Measurements from ENCODE around the gene SHANK3. TPM values are rescaled to one million over a fixed set of nuclear protein-coding genes. Genes with fewer than 3 reads are reported as not detected.
"Not testable (repeated sequence)": the region's sequence is repeated elsewhere in the genome, so short reads cannot be mapped to it uniquely, and the experiment has no call there.

The SHANK3 gene
- total RNA-seq, 2 donors from 2014 or later: 0.07 TPM; not detected in 1

- H3K27ac Mint-ChIP-seq: no peak overlapping the region
- no peaks in the 10 kb centered on the region for H3K36me3 Mint-ChIP-seq (ENCODE audit: low read depth)
- peaks cover 2% of the 10 kb centered on the region for H3K4me1 Mint-ChIP-seq
- H3K27me3 Mint-ChIP-seq: peaks cover 4% of the 10 kb centered on the region
- H3K9me3 ChIP-seq (ENCODE audit: control insufficient read depth, low read length, poor library complexity, severe bottlenecking): no peaks in the 10 kb centered on the region
- no peak for DNase-seq
- ATAC-seq: no peak
- H3K4me3 Mint-ChIP-seq: no peak overlapping the region
Observed at GRCh38 chr22:50635591-50635990, 37.0 kb upstream of the SHANK3 start.

GRCh38 chr22:50640296-50640695 lies 32.3 kb upstream of the SHANK3 start:
- not testable (repeated sequence) for H3K27ac Mint-ChIP-seq; H3K36me3 Mint-ChIP-seq (ENCODE audit: low read depth); H3K4me3 Mint-ChIP-seq; H3K4me1 Mint-ChIP-seq; DNase-seq; H3K9me3 ChIP-seq (ENCODE audit: control insufficient read depth, low read length, poor library complexity, severe bottlenecking); ATAC-seq
- H3K27me3 Mint-ChIP-seq: peaks cover 24% of the 10 kb centered on the region

- DNase-seq (no peak), ATAC-seq (no peak)
- peaks cover 32% of the 10 kb centered on the region for H3K27me3 Mint-ChIP-seq
- no peaks in the 10 kb centered on the region for H3K9me3 ChIP-seq (ENCODE audit: control insufficient read depth, low read length, poor library complexity, severe bottlenecking)
- no peaks in the 10 kb centered on the region for H3K4me1 Mint-ChIP-seq
- H3K4me3 Mint-ChIP-seq: no peak overlapping the region
- H3K36me3 Mint-ChIP-seq (ENCODE audit: low read depth): no peaks in the 10 kb centered on the region
- no peak overlapping the region for H3K27ac Mint-ChIP-seq
Observed at GRCh38 chr22:50640857-50641647, 31.6 kb upstream of the SHANK3 start.

GRCh38 chr22:50641696-50642607 lies 30.7 kb upstream of the SHANK3 start:
- no peaks in the 10 kb centered on the region for H3K36me3 Mint-ChIP-seq (ENCODE audit: low read depth)
- peaks cover 33% of the 10 kb centered on the region for H3K27me3 Mint-ChIP-seq
- H3K9me3 ChIP-seq (ENCODE audit: control insufficient read depth, low read length, poor library complexity, severe bottlenecking): no peaks in the 10 kb centered on the region
- H3K4me3 Mint-ChIP-seq: no peak overlapping the region
- H3K27ac Mint-ChIP-seq: no peak overlapping the region
- H3K4me1 Mint-ChIP-seq: no peaks in the 10 kb centered on the region
- DNase-seq (no peak), ATAC-seq (no peak)

DNA sequence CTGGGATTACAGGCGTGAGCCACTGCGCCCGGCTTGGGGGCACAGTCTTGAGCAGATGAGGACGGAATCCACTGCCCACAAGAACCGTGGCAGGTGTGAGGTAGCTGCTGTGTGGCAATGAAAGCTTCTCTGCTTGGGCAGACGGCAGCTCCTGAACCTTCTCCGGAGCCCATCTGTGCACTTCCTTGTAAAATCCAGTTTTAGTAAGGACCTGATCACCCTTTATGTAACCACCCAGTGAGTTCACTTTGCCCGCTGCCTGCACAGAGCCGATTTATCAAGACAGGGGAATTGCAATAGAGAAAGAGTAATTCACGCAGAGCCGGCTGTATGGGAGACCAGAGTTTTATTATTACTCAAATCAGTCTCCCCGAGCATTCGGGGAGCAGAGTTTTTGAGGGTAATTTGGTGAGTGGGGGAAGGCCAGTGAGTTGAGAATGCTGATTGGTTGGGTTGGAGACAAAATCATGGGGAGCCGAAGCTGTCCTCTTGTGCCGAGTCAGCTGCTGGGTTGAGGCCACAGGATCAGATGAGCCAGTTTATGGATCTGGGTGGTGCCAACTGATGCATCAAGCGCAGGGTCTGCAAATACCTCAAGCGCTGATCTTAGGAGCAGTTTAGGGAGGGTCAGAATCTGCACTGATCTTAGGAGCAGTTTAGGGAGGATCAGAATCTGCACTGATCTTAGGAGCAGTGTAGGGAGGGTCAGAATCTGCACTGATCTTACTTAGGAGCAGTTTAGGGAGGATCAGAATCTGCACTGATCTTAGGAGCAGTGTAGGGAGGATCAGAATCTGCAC lies 29.4 kb upstream of the SHANK3 start:
- H3K27ac Mint-ChIP-seq; H3K4me3 Mint-ChIP-seq; H3K36me3 Mint-ChIP-seq (ENCODE audit: low read depth); H3K9me3 ChIP-seq (ENCODE audit: control insufficient read depth, low read length, poor library complexity, severe bottlenecking); ATAC-seq; H3K4me1 Mint-ChIP-seq; DNase-seq: not testable (repeated sequence)
- peaks cover 33% of the 10 kb centered on the region for H3K27me3 Mint-ChIP-seq

DNA sequence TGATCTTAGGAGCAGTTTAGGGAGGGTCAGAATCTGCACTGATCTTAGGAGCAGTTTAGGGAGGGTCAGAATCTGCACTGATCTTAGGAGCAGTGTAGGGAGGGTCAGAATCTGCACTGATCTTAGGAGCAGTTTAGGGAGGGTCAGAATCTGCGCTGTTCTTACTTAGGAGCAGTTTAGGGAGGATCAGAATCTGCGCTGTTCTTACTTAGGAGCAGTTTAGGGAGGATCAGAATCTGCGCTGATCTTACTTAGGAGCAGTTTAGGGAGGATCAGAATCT lies 28.9 kb upstream of the SHANK3 start:
- not testable (repeated sequence) for H3K36me3 Mint-ChIP-seq (ENCODE audit: low read depth); ATAC-seq; H3K4me1 Mint-ChIP-seq; H3K9me3 ChIP-seq (ENCODE audit: control insufficient read depth, low read length, poor library complexity, severe bottlenecking); DNase-seq; H3K27ac Mint-ChIP-seq; H3K4me3 Mint-ChIP-seq
- H3K27me3 Mint-ChIP-seq: peaks cover 33% of the 10 kb centered on the region

GRCh38 chr22:50653256-50653655 lies 19.4 kb upstream of the SHANK3 start:
- DNase-seq: no peak
- Mint-ChIP-seq H3K4me3 (no peak overlapping the region), H3K27ac (no peak overlapping the region), H3K27me3 (peaks cover 24% of the 10 kb centered on the region), H3K36me3 (ENCODE audit: low read depth) (no peaks in the 10 kb centered on the region), H3K4me1 (peaks cover 4% of the 10 kb centered on the region)
- H3K9me3 ChIP-seq (ENCODE audit: control insufficient read depth, low read length, poor library complexity, severe bottlenecking): no peaks in the 10 kb centered on the region
- ATAC-seq: no peak

GRCh38 chr22:50654664-50655063 lies 18.0 kb upstream of the SHANK3 start:
- not testable (repeated sequence) for DNase-seq; ATAC-seq; H3K4me1 Mint-ChIP-seq; H3K27ac Mint-ChIP-seq; H3K36me3 Mint-ChIP-seq (ENCODE audit: low read depth); H3K9me3 ChIP-seq (ENCODE audit: control insufficient read depth, low read length, poor library complexity, severe bottlenecking); H3K4me3 Mint-ChIP-seq
- H3K27me3 Mint-ChIP-seq: peaks cover 31% of the 10 kb centered on the region

- Mint-ChIP-seq H3K4me1 (peaks cover 4% of the 10 kb centered on the region), H3K4me3 (no peak overlapping the region)
Observed at GRCh38 chr22:50656122-50657070, 16.2 kb upstream of the SHANK3 start.

DNA sequence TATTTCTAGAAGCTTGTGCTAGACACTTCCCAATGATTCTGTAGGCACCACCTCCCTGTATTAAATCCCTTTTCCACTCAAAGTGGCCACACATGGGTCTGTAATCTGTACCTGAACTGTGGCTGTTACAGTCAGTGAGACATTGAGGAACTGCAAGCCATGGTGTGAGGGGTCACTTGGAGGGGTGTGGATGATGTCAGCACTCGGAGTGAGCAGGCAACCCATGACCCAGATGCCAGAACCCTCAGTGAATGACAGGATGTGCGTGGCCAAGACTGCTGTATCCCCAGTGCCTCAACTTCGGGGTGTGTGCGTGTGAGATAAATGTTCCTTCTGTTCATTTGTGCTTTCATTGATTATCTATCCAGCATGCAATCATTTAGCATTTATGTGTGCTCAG lies 14.7 kb upstream of the SHANK3 start:
- no peak for ATAC-seq
- H3K36me3 Mint-ChIP-seq (ENCODE audit: low read depth): peaks cover 2% of the 10 kb centered on the region
- H3K4me3 Mint-ChIP-seq: no peak overlapping the region
- DNase-seq: no peak
- H3K27me3 Mint-ChIP-seq: peaks cover 37% of the 10 kb centered on the region
- no peak overlapping the region for H3K27ac Mint-ChIP-seq
- no peaks in the 10 kb centered on the region for H3K9me3 ChIP-seq (ENCODE audit: control insufficient read depth, low read length, poor library complexity, severe bottlenecking)
- H3K4me1 Mint-ChIP-seq: peaks cover 4% of the 10 kb centered on the region

More at GRCh38 chr22:50656122-50657070, 16.2 kb upstream of the SHANK3 start:
- ATAC-seq: no peak
- no peak for DNase-seq
- no peaks in the 10 kb centered on the region for H3K9me3 ChIP-seq (ENCODE audit: control insufficient read depth, low read length, poor library complexity, severe bottlenecking)
- H3K36me3 Mint-ChIP-seq (ENCODE audit: low read depth): peaks cover 2% of the 10 kb centered on the region
- H3K27me3 Mint-ChIP-seq: peaks cover 36% of the 10 kb centered on the region
- no peak overlapping the region for H3K27ac Mint-ChIP-seq

DNA sequence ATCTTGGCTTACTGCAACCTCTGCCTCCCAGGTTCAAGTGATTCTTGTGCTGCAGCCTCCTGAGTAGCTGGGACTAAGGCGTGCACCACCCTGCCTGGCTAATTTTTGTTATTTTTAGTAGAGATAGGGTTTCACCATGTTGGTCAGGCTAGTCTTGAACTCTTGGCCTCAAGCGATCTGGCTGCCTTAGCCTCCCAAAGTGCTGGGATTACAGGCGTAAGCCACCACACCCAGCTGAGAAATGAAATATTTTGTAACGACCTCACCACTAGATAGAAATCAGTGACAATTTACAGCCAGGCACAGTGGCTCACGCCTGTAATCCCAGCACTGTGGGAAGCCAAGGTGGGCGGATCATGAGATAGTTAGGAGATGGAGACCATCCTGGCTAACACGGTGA lies 12.9 kb upstream of the SHANK3 start:
- not testable (repeated sequence) for H3K4me3 Mint-ChIP-seq; H3K4me1 Mint-ChIP-seq; H3K27ac Mint-ChIP-seq; ATAC-seq; H3K9me3 ChIP-seq (ENCODE audit: control insufficient read depth, low read length, poor library complexity, severe bottlenecking); H3K36me3 Mint-ChIP-seq (ENCODE audit: low read depth); DNase-seq
- H3K27me3 Mint-ChIP-seq: peaks cover 39% of the 10 kb centered on the region

DNA sequence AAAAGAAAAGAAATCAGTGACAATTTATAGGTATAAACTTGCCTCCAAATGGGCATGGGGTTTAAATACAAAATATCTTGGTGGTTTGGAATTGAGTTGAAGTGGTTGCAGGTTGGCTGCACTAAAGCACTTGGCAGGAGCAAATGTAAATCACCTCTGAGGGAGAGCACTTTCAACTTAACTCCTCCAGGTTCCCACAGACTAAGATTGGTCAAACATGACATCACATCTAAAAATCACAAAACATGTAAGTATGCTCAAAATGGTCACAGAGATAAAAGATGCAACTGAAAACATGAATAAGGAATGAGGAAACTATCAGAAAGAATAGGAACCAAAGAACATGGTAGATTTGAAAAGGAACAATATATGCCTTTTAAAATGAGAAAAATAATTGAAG lies 12.3 kb upstream of the SHANK3 start:
- DNase-seq: no peak
- Mint-ChIP-seq H3K27me3 (peaks cover 37% of the 10 kb centered on the region), H3K27ac (no peak overlapping the region), H3K4me3 (no peak overlapping the region), H3K36me3 (ENCODE audit: low read depth) (peaks cover 3% of the 10 kb centered on the region), H3K4me1 (peaks cover 4% of the 10 kb centered on the region)
- H3K9me3 ChIP-seq (ENCODE audit: control insufficient read depth, low read length, poor library complexity, severe bottlenecking): no peaks in the 10 kb centered on the region
- ATAC-seq: no peak
